8988T (cell line): ENCODE data around the gene ARAF.

Experiments used
- DNase-seq: peaks from one replicate; pipeline ENCODE4 v3.0.0; 2011

ARAF gene

GRCh38 chrX:47564438-47565085 lies 3.6 kb downstream of the ARAF start:
- no peak for DNase-seq

- DNase-seq: no peak
Observed at GRCh38 chrX:47566841-47567240, 5.8 kb downstream of the ARAF start.

DNA sequence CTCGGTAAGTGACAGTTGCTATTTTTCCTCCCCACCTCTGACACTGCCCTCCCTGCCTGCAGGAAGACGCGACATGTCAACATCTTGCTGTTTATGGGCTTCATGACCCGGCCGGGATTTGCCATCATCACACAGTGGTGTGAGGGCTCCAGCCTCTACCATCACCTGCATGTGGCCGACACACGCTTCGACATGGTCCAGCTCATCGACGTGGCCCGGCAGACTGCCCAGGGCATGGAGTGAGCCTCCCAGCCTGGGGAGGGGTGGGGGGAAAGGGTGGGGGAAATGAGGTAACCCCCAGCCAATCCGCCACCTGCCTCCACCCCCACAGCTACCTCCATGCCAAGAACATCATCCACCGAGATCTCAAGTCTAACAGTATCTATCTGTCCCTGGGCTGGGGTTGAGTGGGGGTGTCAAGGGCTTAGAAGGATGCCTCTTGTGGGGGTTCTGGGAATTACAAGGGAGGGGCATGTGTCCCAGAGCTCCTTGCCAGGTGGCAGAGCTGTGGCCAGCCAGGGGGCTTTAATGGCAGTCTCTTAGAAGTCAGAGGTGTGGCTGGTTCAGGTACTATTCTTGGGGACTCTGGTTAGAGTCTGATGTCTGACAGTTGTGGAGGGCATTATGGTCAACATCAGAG lies 7.8 kb downstream of the ARAF start:
- DNase-seq: peak; percentile 68

DNA sequence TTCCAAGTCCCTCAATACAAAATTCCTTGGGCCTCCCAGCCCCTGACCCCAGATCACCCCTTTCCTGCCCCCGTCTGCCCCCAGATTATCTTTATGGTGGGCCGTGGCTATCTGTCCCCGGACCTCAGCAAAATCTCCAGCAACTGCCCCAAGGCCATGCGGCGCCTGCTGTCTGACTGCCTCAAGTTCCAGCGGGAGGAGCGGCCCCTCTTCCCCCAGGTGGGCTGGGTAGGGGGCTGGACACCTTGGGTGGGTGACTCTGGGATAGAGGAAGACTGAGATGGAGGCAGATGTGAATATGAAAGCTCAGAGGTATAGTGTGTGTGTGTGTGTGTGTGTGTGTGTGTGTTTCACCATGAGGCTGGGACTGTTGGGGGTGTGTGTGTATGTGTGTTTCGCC lies 9.8 kb downstream of the ARAF start:
- no peak for DNase-seq

DNA sequence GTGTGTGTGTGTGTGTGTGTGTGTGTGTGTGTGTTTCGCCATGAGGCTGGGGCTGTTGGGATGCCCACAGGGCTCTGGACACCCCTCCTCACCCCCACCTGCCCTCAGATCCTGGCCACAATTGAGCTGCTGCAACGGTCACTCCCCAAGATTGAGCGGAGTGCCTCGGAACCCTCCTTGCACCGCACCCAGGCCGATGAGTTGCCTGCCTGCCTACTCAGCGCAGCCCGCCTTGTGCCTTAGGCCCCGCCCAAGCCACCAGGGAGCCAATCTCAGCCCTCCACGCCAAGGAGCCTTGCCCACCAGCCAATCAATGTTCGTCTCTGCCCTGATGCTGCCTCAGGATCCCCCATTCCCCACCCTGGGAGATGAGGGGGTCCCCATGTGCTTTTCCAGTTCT lies 10.2 kb downstream of the ARAF start:
- DNase-seq: no peak

DNA sequence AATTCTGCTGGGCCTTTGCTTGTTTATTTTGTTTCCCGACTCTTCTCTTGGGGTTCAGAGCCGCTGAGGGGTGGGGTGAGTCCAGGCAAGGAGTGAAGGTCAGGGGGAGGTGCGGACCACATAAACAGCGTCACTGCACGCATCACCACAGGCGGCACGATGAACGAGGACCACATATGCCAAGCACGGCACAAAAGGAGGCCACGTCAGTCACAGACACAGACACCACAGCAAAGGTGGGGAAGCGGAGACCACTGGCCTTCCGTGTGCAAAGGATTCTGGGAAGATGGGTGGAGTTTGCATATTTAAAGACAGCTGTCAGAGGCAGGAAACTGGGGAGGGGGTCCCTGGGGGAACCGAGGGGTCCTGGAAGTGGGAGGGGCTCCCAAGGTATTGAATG lies 10.9 kb downstream of the ARAF start:
- no peak for DNase-seq

DNA sequence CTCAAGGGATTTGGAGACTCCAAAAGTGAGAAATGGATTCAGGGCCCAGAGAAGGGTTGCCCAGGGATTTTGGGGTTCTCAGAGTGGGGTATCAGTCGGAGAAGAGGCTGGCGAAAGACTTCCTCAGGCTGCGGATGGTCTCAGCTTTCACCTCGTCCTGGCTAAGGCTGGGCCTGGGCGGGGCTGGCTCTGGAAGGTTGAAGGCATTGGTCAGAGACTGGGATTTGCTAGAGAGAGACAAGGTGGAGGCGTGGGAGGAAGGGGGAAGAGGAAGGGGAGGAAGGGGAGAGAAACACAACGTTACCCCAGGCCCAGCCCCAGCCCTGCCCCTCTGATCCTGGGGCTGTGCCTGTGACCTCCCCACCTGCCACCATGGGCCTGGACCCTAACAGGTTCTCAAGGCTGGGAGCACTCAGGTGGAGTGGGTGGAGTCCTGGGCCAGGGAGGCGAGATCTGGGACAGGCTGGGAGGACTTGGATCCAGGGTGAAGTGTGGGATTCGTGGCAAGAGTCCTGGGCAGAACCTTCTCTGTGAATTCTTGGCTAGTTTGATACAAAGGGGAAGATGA lies 11.9 kb downstream of the ARAF start:
- DNase-seq: no peak

- no peak for DNase-seq
Observed at GRCh38 chrX:47573341-47574075, 12.5 kb downstream of the ARAF start.

DNA sequence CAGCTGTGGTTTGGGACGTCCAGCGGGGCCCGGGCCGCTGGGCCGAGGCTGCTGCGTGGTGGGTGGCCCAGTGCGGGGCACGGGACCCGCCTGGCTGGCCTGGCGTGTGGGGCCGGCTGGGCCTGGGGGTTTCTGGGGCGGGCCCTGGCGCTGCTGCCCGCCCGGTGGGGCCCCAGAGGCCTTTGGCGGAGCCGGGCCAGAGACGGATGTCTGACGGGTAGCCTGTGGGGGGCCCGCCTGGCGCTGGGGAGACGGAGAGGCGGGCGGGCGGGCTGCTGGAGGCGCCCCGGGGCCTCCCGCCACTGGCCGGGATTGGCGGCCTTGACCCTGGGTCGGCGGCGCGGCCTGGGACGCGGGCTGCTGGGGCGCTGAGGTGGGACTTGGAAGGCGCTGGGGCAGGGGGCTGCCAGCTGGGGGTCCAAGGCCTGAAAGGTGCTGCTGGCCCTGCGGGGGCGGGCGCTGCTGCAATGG lies 13.1 kb downstream of the ARAF start:
- no peak for DNase-seq

DNA sequence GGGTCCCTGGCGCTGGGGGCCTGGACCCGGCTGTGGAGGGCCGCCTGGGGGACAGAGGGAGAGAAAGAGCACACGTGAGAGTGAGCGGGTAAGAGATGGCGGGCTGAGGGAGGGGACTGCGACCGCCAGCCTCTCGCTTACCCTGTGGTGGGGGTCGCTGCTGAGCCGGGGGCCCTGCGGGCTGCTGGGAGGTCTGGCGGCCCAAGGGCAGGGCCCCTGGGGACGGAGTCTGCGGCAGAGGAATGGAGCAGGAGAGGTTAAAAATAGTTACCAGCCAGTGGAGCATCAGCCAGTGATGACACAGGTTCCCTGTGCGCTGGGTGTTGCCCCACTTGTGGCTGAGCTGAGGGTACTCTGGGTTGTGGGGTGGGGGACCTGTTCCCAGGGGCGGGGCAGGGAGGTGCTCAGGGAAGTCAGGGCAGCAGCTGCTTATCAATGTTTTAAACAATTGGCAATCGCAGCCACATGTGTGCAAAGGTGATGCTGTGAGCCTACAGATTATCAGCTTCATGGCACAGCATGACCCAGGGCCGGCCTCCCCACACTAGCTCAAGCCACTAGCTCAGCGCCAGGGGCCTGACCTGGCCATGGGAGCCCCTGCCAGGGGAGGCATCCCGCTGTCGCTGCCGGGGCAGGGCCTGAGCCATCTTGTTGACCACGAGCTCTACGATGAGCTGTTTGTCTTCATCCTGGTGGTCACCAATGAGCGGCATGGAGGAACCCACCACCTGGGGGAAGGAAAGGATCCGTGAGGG lies 13.7 kb downstream of the ARAF start:
- DNase-seq: no peak

- DNase-seq: no peak
Observed at GRCh38 chrX:47576021-47576898, 15.3 kb downstream of the ARAF start.

DNA sequence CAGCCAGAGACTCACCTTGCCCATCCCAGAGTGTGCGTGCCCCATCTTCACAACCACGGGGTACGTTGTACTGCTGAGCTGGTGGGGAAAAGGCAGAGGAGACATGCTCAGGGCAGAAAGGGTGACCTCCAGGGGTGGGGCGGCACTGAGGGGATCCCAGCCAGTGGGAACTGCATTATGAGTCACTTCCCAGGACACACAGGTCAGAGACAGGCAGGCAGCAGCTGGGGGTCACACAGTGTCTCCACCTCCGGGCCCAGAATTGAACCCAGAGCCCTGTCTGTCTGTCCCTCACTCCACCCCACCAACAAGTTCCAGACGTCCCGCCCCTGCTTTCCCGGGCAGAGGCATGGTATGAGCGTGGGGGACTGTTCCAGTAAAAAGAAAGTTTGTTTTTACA lies 16.4 kb downstream of the ARAF start:
- DNase-seq: no peak

DNA sequence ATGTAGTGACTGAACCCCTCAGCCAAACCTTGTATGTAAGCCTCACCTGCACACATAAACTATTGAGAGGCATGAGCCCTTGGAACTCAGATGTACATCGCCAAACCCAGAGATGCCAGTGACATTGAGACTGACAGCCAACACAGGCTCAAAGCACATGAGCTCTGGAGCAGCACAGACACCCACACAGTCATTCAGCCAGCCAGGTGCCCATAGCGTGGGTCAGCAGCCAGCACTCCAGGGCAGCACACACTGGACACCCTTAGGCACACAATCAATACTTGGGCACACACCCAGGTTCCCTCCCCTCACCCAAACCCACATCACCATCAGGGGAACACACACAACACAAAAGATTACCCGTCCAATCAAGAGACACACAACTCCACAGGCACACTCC lies 16.9 kb downstream of the ARAF start:
- no peak for DNase-seq

DNA sequence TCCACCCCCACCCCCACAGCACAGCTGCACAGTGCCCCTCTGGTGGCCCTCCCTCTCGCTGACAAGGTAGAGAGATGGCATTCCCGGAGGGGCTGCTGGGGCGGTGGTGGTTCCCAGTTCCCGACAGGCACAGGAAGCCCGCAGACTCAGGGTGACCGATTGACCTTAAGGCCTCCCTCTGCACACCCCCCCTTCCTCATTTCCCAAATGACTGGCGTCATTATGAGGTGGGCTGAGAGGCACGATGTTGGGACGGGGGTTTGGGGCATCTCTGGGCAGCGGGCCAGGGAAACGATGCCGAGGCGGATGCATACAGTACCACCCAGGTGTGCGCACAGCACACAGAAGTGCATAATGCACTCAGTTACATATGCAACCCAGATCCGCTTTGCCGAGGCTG lies 17.7 kb downstream of the ARAF start:
- no peak for DNase-seq

GRCh38 chrX:47579537-47579936 lies 18.5 kb downstream of the ARAF start:
- DNase-seq: no peak

DNA sequence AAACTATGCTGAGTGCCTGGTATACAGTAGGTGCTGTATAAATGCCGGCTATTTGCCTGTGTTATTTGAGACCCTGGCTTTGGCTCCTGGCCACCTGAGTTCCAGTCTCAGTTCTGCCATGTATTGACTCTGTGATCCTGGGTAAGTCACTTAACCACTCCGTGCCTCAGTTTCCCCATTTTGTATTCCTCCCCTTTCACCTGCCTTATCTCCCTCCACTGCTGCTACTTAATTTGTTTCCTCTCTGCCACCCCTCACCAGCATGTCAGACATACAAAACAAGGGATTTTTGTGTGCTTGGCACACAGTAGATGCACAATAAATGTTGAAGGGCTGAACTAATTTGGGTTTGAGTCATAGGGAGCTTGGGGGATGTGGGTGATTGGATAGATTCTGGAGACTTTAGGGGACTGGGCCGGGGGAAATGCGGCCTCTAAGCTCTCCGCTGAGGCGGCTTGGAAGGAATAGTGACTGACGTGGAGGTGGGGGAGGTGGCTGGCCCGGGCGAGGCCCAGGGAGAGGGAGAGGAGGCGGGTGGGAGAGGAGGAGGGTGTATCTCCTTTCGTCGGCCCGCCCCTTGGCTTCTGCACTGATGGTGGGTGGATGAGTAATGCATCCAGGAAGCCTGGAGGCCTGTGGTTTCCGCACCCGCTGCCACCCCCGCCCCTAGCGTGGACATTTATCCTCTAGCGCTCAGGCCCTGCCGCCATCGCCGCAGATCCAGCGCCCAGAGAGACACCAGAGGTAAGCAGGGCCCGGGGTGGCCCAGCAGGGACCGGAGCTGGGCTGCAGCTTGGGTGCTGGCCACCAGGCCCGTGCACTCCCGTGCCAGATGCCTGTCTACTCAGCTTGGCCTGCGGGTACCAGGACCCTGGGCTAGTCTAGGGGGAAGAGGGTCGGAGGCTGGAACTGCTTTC lies 21.0 kb downstream of the ARAF start, which contains the start of gene TIMP1:
TSS of gene TIMP1 (plus strand) at position 706 of the 917 bp plus-strand sequence. CDS start 980 bp downstream, outside the sequence.
- peak; percentile 82 for DNase-seq

- DNase-seq: no peak
Observed at GRCh38 chrX:47583240-47583861, 22.3 kb downstream of the ARAF start.

DNA sequence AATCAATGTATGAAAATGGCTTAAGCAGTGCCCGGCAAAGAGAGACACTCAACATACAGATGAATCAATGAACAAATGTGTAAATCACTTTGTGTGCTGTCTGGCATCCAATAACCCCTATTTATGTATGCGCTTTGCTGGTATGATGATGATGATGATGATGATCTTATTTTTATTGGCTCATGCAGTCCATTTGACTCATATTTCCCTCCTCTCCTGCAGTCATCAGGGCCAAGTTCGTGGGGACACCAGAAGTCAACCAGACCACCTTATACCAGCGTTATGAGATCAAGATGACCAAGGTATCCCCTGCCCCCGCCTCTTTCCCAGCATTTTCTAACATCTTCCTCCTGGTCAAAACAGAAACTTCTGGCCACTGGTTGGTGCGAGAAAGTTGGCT lies 23.7 kb downstream of the ARAF start:
- no peak for DNase-seq

- no peak for DNase-seq
Observed at GRCh38 chrX:47585273-47585672, 24.3 kb downstream of the ARAF start.
